Tibial nerve (tissue), 4 donors: ENCODE data around the gene UGT1A9. TPM values are rescaled to one million over a fixed set of nuclear protein-coding genes. Genes with fewer than 3 reads are reported as not detected.

Experiments
- DNase-seq, 2 donors: peaks; one replicate each; pipeline ENCODE4 v3.0.0-alpha.2; 2019; ENCODE audit warnings: low spot score in 2 of 2
- H3K27ac ChIP-seq, 4 donors: fragments of 200-600 bp; sonication (generic) in 3 of 4; one replicate each; pipeline ENCODE4 v1.5.1; 2017 to 2019; ENCODE audit warnings: mild to moderate bottlenecking in 1 of 4
- H3K27me3 ChIP-seq, 2 donors: fragments of 200-600 bp; sonication (generic) in 1 of 2; one replicate each; pipeline versions ENCODE4 v1.5.1 to v1.6.0; 2017 to 2019
- H3K36me3 ChIP-seq, 3 donors: fragments of 200-600 bp; sonication (generic); one replicate each; pipeline ENCODE4 v1.5.1; 2018 to 2019
- H3K4me1 ChIP-seq, 4 donors: fragments of 200-600 bp; sonication (generic) in 3 of 4; one replicate each; pipeline ENCODE4 v1.5.1; 2017 to 2019
- H3K4me3 ChIP-seq, 4 donors: fragments of 200-600 bp; sonication (generic) in 3 of 4; one replicate each; pipeline ENCODE4 v1.5.1; 2017 to 2019; ENCODE audit warnings: mild to moderate bottlenecking in 1 of 4, moderate library complexity in 1 of 4
- H3K9me3 ChIP-seq, 4 donors: fragments of 200-600 bp; sonication (generic) in 3 of 4; one replicate each; pipeline ENCODE4 v1.5.1; 2017 to 2019
- CTCF ChIP-seq, 5 experiments: fragments of 200-600 bp in 3 of 5; fragments of 450-650 bp in 2 of 5; sonication (generic) in 3 of 5; IDR thresholded peaks; one replicate each; pipeline ENCODE4 v1.5.1; 2016 to 2019; ENCODE audit warnings: antibody characterized with exemption in 5 of 5, mild to moderate bottlenecking in 3 of 5, moderate library complexity in 2 of 5
- EP300 ChIP-seq, 2 donors: sonication (generic); formaldehyde crosslinking; IDR thresholded peaks; one replicate each; pipeline ENCODE4 v1.6.1; 2017; ENCODE audit warnings: antibody characterized with exemption in 2 of 2, mild to moderate bottlenecking in 1 of 2
- POLR2A ChIP-seq, 2 donors: fragments of 450-650 bp; IDR thresholded peaks; one replicate each; pipeline ENCODE4 v1.6.1; 2017; ENCODE audit warnings: antibody characterized with exemption in 2 of 2, mild to moderate bottlenecking in 2 of 2, moderate library complexity in 2 of 2
- WGBS, 2 donors: methylation state at CpG; one replicate each; pipeline ENCODE4 v1.1.5; 2018; 5-methylcytosine and 5-hydroxymethylcytosine counted together
- total RNA-seq, 4 donors: library from RNA; depleted of rRNA; stranded (reverse); fragments of >200 nt; gene quantifications; one replicate each; pipeline ENCODE4 v1.1.0, GENCODE V29; 2016

UGT1A9 gene
- total RNA-seq, 4 donors from 2014 or later = not detected

GRCh38 chr2:233689501-233689900 is 17.8 kb downstream of the UGT1A9 start:
- H3K4me3 ChIP-seq = no peak overlapping the region
- no peaks in the 10 kb centered on the region for H3K4me1 ChIP-seq
- TF ChIP-seq POLR2A (IDR thresholded peaks at IDR 0.05) (no peak), CTCF (IDR thresholded peaks at IDR 0.05) (no peak), EP300 (IDR thresholded peaks at IDR 0.05) (no peak)
- no peak for DNase-seq
- no peaks in the 10 kb centered on the region for H3K9me3 ChIP-seq
- no peaks in the 10 kb centered on the region for H3K27me3 ChIP-seq
- no peak overlapping the region for H3K27ac ChIP-seq
- WGBS, 2 donors = 19 to 26% methylated on average over 3 of the region's 3 CpGs
- H3K36me3 ChIP-seq = no peaks in the 10 kb centered on the region

- Histone ChIP-seq H3K27me3 (no peaks in the 10 kb centered on the region), H3K27ac (no peak overlapping the region), H3K4me3 (no peak overlapping the region), H3K36me3 (no peaks in the 10 kb centered on the region), H3K9me3 (no peaks in the 10 kb centered on the region), H3K4me1 (no peaks in the 10 kb centered on the region)
- no peak for DNase-seq
- TF ChIP-seq CTCF (IDR thresholded peaks at IDR 0.05) = no peak
- no peak for TF ChIP-seq EP300 (IDR thresholded peaks at IDR 0.05)
- no peak for TF ChIP-seq POLR2A (IDR thresholded peaks at IDR 0.05)
- 76 to 85% methylated on average over 4 of the region's 4 CpGs for WGBS, 2 donors
Measured at GRCh38 chr2:233690444-233690843, 18.7 kb downstream of the UGT1A9 start.

- no peaks in the 10 kb centered on the region for H3K4me1 ChIP-seq
- DNase-seq = no peak
- TF ChIP-seq EP300 (IDR thresholded peaks at IDR 0.05) (no peak), CTCF (IDR thresholded peaks at IDR 0.05) (no peak), POLR2A (IDR thresholded peaks at IDR 0.05) (no peak)
- H3K9me3 ChIP-seq = no peaks in the 10 kb centered on the region
- H3K4me3 ChIP-seq = no peak overlapping the region
- no peaks in the 10 kb centered on the region for H3K27me3 ChIP-seq
- 75 to 83% methylated on average over 9 to 11 of the region's 11 CpGs for WGBS, 2 donors
- no peaks in the 10 kb centered on the region for H3K36me3 ChIP-seq
- H3K27ac ChIP-seq = peak overlapping the region in 1 of 4 donors; percentile 1
Measured at GRCh38 chr2:233691443-233692433, 20.0 kb downstream of the UGT1A9 start.

GRCh38 chr2:233692648-233693047 is 20.9 kb downstream of the UGT1A9 start, which contains the start of gene UGT1A6:
Gene UGT1A6, plus strand, starts transcription at chr2:233692890. Its CDS starts 115 bp downstream, at chr2:233693005.
- no peak for TF ChIP-seq EP300 (IDR thresholded peaks at IDR 0.05)
- TF ChIP-seq POLR2A (IDR thresholded peaks at IDR 0.05) = no peak
- TF ChIP-seq CTCF (IDR thresholded peaks at IDR 0.05) = no peak
- Histone ChIP-seq H3K4me1 (no peaks in the 10 kb centered on the region), H3K27ac (no peak within 1 kb of the TSS), H3K4me3 (no peak within 1 kb of the TSS), H3K27me3 (no peaks in the 10 kb centered on the region), H3K36me3 (no peaks in the 10 kb centered on the region), H3K9me3 (no peaks in the 10 kb centered on the region)
- no peak for DNase-seq
- 85 to 86% methylated on average over 4 of the region's 4 CpGs for WGBS, 2 donors

GRCh38 chr2:233693963-233694362 is 22.3 kb downstream of the UGT1A9 start:
- TF ChIP-seq CTCF (IDR thresholded peaks at IDR 0.05) (no peak), POLR2A (IDR thresholded peaks at IDR 0.05) (no peak), EP300 (IDR thresholded peaks at IDR 0.05) (no peak)
- Histone ChIP-seq H3K27ac (no peak overlapping the region), H3K27me3 (no peaks in the 10 kb centered on the region), H3K9me3 (no peaks in the 10 kb centered on the region), H3K4me1 (no peaks in the 10 kb centered on the region), H3K4me3 (no peak overlapping the region), H3K36me3 (no peaks in the 10 kb centered on the region)
- no peak for DNase-seq
- 66 to 81% methylated on average over 6 of the region's 6 CpGs for WGBS, 2 donors
